ENCODE results near the gene ADAMTS19.
A peak's percentile ranks its signal among the peaks of the same experiment; 100 is the strongest.

The ADAMTS19 gene

GRCh38 chr5:129743541-129744187 is 283.6 kb downstream of the ADAMTS19 start:
- no peak for DNase-seq (ENCODE audit: low read depth)

GRCh38 chr5:129745997-129746396 is 285.9 kb downstream of the ADAMTS19 start:
- TF ChIP-seq, protein P1, sequence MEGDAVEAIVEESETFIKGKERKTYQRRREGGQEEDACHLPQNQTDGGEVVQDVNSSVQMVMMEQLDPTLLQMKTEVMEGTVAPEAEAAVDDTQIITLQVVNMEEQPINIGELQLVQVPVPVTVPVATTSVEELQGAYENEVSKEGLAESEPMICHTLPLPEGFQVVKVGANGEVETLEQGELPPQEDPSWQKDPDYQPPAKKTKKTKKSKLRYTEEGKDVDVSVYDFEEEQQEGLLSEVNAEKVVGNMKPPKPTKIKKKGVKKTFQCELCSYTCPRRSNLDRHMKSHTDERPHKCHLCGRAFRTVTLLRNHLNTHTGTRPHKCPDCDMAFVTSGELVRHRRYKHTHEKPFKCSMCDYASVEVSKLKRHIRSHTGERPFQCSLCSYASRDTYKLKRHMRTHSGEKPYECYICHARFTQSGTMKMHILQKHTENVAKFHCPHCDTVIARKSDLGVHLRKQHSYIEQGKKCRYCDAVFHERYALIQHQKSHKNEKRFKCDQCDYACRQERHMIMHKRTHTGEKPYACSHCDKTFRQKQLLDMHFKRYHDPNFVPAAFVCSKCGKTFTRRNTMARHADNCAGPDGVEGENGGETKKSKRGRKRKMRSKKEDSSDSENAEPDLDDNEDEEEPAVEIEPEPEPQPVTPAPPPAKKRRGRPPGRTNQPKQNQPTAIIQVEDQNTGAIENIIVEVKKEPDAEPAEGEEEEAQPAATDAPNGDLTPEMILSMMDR (IDR thresholded peaks at IDR 0.05; ENCODE audit: low read length, missing control alignments), result no peak
- H3K4me3 ChIP-seq (replicated peaks; ENCODE audit: low read depth, low read length), result no peak overlapping the region
- DNase-seq (ENCODE audit: low read depth), result no peak

More at GRCh38 chr5:129743541-129744187, 283.6 kb downstream of the ADAMTS19 start:
- H3K4me3 ChIP-seq (replicated peaks; ENCODE audit: low read depth, low read length), result no peak overlapping the region
- TF ChIP-seq, protein P1 (IDR thresholded peaks at IDR 0.05; ENCODE audit: low read length, missing control alignments), result no peak

- no peak overlapping the region for H3K4me3 ChIP-seq (replicated peaks; ENCODE audit: low read depth, low read length)
- no peak for DNase-seq (ENCODE audit: low read depth)
- TF ChIP-seq, protein P1 (IDR thresholded peaks at IDR 0.05; ENCODE audit: low read length, missing control alignments), result no peak
Observed at GRCh38 chr5:129746876-129747275, 286.8 kb downstream of the ADAMTS19 start.

DNA sequence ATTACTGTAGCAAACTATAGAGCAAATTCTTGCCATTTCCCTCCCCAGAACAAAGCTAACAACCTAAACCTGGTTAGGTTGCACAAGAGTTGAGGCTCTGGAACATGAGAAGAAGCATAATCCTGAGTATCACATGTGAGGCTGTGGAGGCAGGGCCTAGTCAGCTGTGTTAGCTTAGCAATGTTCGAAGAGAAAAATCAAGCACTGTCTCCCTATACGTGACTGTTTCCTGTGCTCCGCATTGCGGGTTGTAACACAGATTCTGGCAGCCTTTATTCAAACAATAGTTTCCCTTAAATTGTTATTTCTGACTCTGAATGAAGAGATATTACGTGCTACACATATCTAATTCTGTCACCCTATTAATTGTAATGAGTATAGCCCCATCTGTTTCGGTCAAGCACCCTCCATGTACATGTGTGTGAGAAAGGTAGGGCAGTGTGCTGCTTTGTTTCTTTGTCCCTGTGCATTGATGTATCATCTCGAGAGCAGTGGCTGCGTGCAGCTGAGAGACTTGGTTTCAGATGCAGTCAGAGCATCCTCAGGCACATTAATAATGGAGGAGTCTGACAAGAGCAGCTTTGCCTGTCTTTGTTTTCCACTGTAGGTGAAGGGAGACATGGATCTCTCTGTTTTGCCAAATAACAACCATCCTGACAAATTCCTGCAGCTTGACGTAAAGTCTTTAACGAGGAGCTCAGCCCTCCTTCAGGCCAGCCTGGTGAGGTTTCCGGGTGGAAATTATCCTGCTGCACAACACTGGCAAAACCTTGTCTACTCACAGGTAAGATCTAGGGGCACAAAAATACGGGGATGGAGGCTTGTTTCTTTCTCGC is 287.7 kb downstream of the ADAMTS19 start, which contains the start of gene MINAR2:
MINAR2 (plus strand) TSS at position 523 of the 836 bp plus-strand sequence; CDS start at position 620, 97 bp downstream.
- DNase-seq (ENCODE audit: low read depth), result no peak
- TF ChIP-seq, protein P1 (IDR thresholded peaks at IDR 0.05; ENCODE audit: low read length, missing control alignments), result no peak
- no peak within 1 kb of the TSS for H3K4me3 ChIP-seq (replicated peaks; ENCODE audit: low read depth, low read length)

GRCh38 chr5:129748913-129749880 is 289.1 kb downstream of the ADAMTS19 start:
- TF ChIP-seq, protein P1 (IDR thresholded peaks at IDR 0.05; ENCODE audit: low read length, missing control alignments), result no peak
- no peak for DNase-seq (ENCODE audit: low read depth)

DNA sequence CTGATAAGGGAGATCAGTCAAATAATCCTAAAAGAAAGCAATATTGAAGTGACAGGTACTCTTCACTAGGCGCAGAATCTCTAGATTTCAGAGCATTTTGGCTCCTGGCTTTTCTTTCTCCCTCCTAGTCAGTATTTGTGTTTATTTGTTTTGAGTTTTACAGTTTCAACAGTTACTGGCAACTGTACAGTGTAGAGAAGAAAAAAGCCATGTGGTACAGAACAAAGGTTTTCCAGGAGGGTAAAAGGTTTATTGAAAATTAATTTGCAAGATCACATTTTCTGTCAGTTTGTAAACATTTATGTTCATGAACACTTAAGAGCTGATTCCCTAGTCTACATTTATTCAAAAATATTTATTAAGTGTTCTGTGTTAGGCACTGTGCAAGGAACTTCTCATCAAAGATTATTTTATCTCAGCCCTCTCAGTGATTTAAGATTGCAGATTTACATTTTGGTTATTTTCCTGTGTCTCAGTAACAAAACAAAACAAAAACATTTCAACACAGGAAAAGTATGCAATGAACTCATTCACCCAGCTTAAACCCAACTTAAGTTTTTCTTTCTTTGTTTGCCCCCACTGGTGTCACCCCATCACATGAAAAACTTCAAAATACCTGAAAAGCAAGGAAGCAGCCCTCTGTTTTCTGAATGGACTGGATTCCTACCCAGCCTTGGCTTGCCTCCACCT is 300.7 kb downstream of the ADAMTS19 start:
- H3K4me3 ChIP-seq (replicated peaks; ENCODE audit: low read depth, low read length), result no peak overlapping the region
- peak; percentile 9 for DNase-seq (ENCODE audit: low read depth)
- TF ChIP-seq, protein P1 (IDR thresholded peaks at IDR 0.05; ENCODE audit: low read length, missing control alignments), result no peak

More at GRCh38 chr5:129748913-129749880, 289.1 kb downstream of the ADAMTS19 start:
- no peak overlapping the region for H3K4me3 ChIP-seq (replicated peaks; ENCODE audit: low read depth, low read length)
